GM19438 (cell line): ENCODE results near the gene BTBD1.
A peak's percentile ranks its signal among the peaks of the same experiment; 100 is the strongest.
"Not testable (repeated sequence)": the region's sequence is repeated elsewhere in the genome, so short reads cannot be mapped to it uniquely, and the experiment has no call there.

Source experiments
- ATAC-seq: cut with Tn5 transposase; IDR thresholded peaks from one replicate; pipeline ENCODE4 v1.9.1; 2021; ENCODE audit warnings: low read depth; ENCODE audit not compliant: unreplicated experiment

The BTBD1 gene

GRCh38 chr15:83062768-83063180, 4.3 kb downstream of the BTBD1 start:
- no peak for ATAC-seq

GRCh38 chr15:83061680-83062079, 5.4 kb downstream of the BTBD1 start:
- no peak for ATAC-seq

- no peak for ATAC-seq
Observed at GRCh38 chr15:83057696-83058376, 9.2 kb downstream of the BTBD1 start.

GRCh38 chr15:83057002-83057401, 10.1 kb downstream of the BTBD1 start:
- no peak for ATAC-seq

GRCh38 chr15:83053151-83053550, 13.9 kb downstream of the BTBD1 start:
- no peak for ATAC-seq

- no peak for ATAC-seq
Observed at GRCh38 chr15:83046558-83047127, 20.4 kb downstream of the BTBD1 start.

- ATAC-seq, result no peak
Observed at GRCh38 chr15:83044156-83044555, 22.9 kb downstream of the BTBD1 start.

- no peak for ATAC-seq
Observed at GRCh38 chr15:83039206-83039605, 27.8 kb downstream of the BTBD1 start.

- no peak for ATAC-seq
Observed at GRCh38 chr15:83036253-83036652, 30.8 kb downstream of the BTBD1 start.

GRCh38 chr15:83031234-83031633, 35.8 kb downstream of the BTBD1 start:
- not testable (repeated sequence) for ATAC-seq

- no peak for ATAC-seq
Observed at GRCh38 chr15:83030021-83030420, 37.0 kb downstream of the BTBD1 start.

- ATAC-seq, result no peak
Observed at GRCh38 chr15:83018436-83018835, 48.6 kb downstream of the BTBD1 start.

- ATAC-seq, result no peak
Observed at GRCh38 chr15:83016906-83017305, 50.1 kb downstream of the BTBD1 start.

GRCh38 chr15:83015361-83015760, 51.7 kb downstream of the BTBD1 start:
- no peak for ATAC-seq

- no peak for ATAC-seq
Observed at GRCh38 chr15:83014205-83014653, 52.8 kb downstream of the BTBD1 start.

- ATAC-seq, result no peak
Observed at GRCh38 chr15:83012636-83013035, 54.4 kb downstream of the BTBD1 start.

GRCh38 chr15:83012076-83012426, 55.0 kb downstream of the BTBD1 start:
- ATAC-seq, result no peak

- ATAC-seq, result peak; percentile 79
Observed at GRCh38 chr15:83011271-83012075, 55.6 kb downstream of the BTBD1 start, which contains the start of gene C15orf40. TSS of gene C15orf40 (minus strand) at chr15:83011639. CDS start at chr15:83011607, 32 bp downstream.

- ATAC-seq, result peak; percentile 65
Observed at GRCh38 chr15:83010709-83011270, 56.3 kb downstream of the BTBD1 start.

- ATAC-seq, result not testable (repeated sequence)
Observed at GRCh38 chr15:83000672-83001031, 66.4 kb downstream of the BTBD1 start.
